Measurements from ENCODE around the gene LETM1. TPM values are rescaled to one million over a fixed set of nuclear protein-coding genes. Genes with fewer than 3 reads are reported as not detected.

The LETM1 gene
- total and polyA plus RNA-seq, 2 donors from 2014 or later, result 20.0 to 46.4 TPM

GRCh38 chr4:1790005-1790404 is 66.0 kb downstream of the LETM1 start:
- H3K27me3 ChIP-seq (ENCODE audit: control insufficient read depth, insufficient read depth, low read length), result no peaks in the 10 kb centered on the region
- FAIRE-seq (no peak), DNase-seq (no peak)
- no peak overlapping the region for H3K4me3 ChIP-seq (ENCODE audit: low read length in 3 of 3)
- H3K27ac ChIP-seq (ENCODE audit: low read depth in 2 of 2, low read length in 2 of 2), result no peak overlapping the region
- H3K4me1 ChIP-seq (ENCODE audit: control insufficient read depth in 2 of 3, insufficient read depth in 2 of 3, low read depth in 1 of 3, low read length in 3 of 3), result peaks cover 0 to 3% (median 0%) of the 10 kb centered on the region in 3 donors
- H3K9me3 ChIP-seq (ENCODE audit: control insufficient read depth in 2 of 3, insufficient read depth in 1 of 3, low read length in 3 of 3), result no peaks in the 10 kb centered on the region
- H3K9ac ChIP-seq (ENCODE audit: low read length in 3 of 3), result no peak overlapping the region
- intact Hi-C loops (cut with DNase I), result no loop called here
- no peaks in the 10 kb centered on the region for H3K36me3 ChIP-seq (ENCODE audit: control insufficient read depth in 2 of 3, insufficient read depth in 3 of 3, low read length in 3 of 3)
- no peak for TF ChIP-seq CTCF (IDR thresholded peaks at IDR 0.05; ENCODE audit: borderline replicate concordance, extremely low read depth, insufficient read depth)

- intact Hi-C loops (cut with DNase I), result no loop called here
These were observed 66.4 kb downstream of the LETM1 start for GRCh38 chr4:1789552-1789951.

GRCh38 chr4:1788254-1788973 is 67.5 kb downstream of the LETM1 start:
- FAIRE-seq (no peak), DNase-seq (no peak)
- no peak for TF ChIP-seq CTCF (IDR thresholded peaks at IDR 0.05; ENCODE audit: borderline replicate concordance, extremely low read depth, insufficient read depth)
- peaks cover 0 to 12% (median 0%) of the 10 kb centered on the region in 3 donors for H3K4me1 ChIP-seq (ENCODE audit: control insufficient read depth in 2 of 3, insufficient read depth in 2 of 3, low read depth in 1 of 3, low read length in 3 of 3)
- no peak overlapping the region for H3K9ac ChIP-seq (ENCODE audit: low read length in 3 of 3)
- no peaks in the 10 kb centered on the region for H3K27me3 ChIP-seq (ENCODE audit: control insufficient read depth, insufficient read depth, low read length)
- no peaks in the 10 kb centered on the region for H3K36me3 ChIP-seq (ENCODE audit: control insufficient read depth in 2 of 3, insufficient read depth in 3 of 3, low read length in 3 of 3)
- intact Hi-C loops (cut with DNase I), result no loop called here
- H3K4me3 ChIP-seq (ENCODE audit: low read length in 3 of 3), result no peak overlapping the region
- no peak overlapping the region for H3K27ac ChIP-seq (ENCODE audit: low read depth in 2 of 2, low read length in 2 of 2)
- no peaks in the 10 kb centered on the region for H3K9me3 ChIP-seq (ENCODE audit: control insufficient read depth in 2 of 3, insufficient read depth in 1 of 3, low read length in 3 of 3)

More at GRCh38 chr4:1789552-1789951, 66.4 kb downstream of the LETM1 start:
- H3K4me1 ChIP-seq (ENCODE audit: control insufficient read depth in 2 of 3, insufficient read depth in 2 of 3, low read depth in 1 of 3, low read length in 3 of 3), result peaks cover 0 to 7% (median 0%) of the 10 kb centered on the region in 3 donors
- H3K9ac ChIP-seq (ENCODE audit: low read length in 3 of 3), result no peak overlapping the region
- H3K27ac ChIP-seq (ENCODE audit: low read depth in 2 of 2, low read length in 2 of 2), result no peak overlapping the region
- no peaks in the 10 kb centered on the region for H3K36me3 ChIP-seq (ENCODE audit: control insufficient read depth in 2 of 3, insufficient read depth in 3 of 3, low read length in 3 of 3)
- no peaks in the 10 kb centered on the region for H3K9me3 ChIP-seq (ENCODE audit: control insufficient read depth in 2 of 3, insufficient read depth in 1 of 3, low read length in 3 of 3)
- no peak overlapping the region for H3K4me3 ChIP-seq (ENCODE audit: low read length in 3 of 3)
- DNase-seq, result no peak
- no peak for TF ChIP-seq CTCF (IDR thresholded peaks at IDR 0.05; ENCODE audit: borderline replicate concordance, extremely low read depth, insufficient read depth)
- no peaks in the 10 kb centered on the region for H3K27me3 ChIP-seq (ENCODE audit: control insufficient read depth, insufficient read depth, low read length)
- FAIRE-seq, result no peak

Data from kidney (tissue), 14 donors.